HG03571 (cell line): ENCODE data around the gene COX4I1.

ENCODE experiments used
- ATAC-seq: cut with Tn5 transposase; IDR thresholded peaks from one replicate; pipeline ENCODE4 v1.9.1; 2021; ENCODE audit not compliant: unreplicated experiment

Gene COX4I1

DNA sequence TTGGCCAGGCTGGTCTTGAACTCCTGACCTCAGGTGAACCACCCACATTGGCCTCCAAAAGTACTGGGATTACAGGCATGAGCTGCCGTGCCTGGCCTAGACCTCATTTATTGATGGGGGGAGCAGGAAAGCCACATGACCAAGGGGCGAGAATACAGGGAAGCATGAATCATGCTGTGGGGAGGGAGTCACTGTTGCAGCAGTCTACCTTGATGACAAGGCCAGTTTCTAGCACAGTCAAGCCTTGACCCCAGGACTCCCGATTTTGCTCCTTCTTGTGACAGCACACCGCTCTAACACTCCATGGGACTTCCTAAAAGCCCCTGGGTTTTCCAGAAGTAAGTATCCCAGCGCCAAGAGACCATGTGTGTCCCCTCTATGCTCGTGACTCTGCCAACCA is 56.6 kb downstream of the COX4I1 start:
- ATAC-seq: no peak

- no peak for ATAC-seq
Observed at GRCh38 chr16:85856585-85856984, 57.1 kb downstream of the COX4I1 start.
